GM23338 (cell line): ENCODE data around the gene AGTRAP. TPM values are rescaled to one million over a fixed set of nuclear protein-coding genes. Genes with fewer than 3 reads are reported as not detected.
A peak's percentile ranks its signal among the peaks of the same experiment; 100 is the strongest.

ENCODE experiments used
- ATAC-seq: fragments of 200-7000 bp; cut with Tn5 transposase; 3 replicates; pipeline ENCODE4 v1.9.1; 2020
- DNase-seq: peaks from one replicate; pipeline ENCODE4 v3.0.0-alpha.2; 2015; ENCODE audit warnings: low spot score
- H2AFZ ChIP-seq: fragments of 200-600 bp; sonication (generic); 2 replicates; pipeline ENCODE4 v1.8.0; 2016; ENCODE audit warnings: antibody characterized with exemption, mild to moderate bottlenecking, moderate library complexity
- H3F3A ChIP-seq: fragments of 200-600 bp; sonication (generic); replicated peaks from 2 replicates; pipeline ENCODE4 v1.8.0; 2017; ENCODE audit warnings: antibody characterized with exemption, mixed run types, low read depth
- H3K27ac ChIP-seq: fragments of 200-600 bp; sonication (generic); 2 replicates; pipeline ENCODE4 v1.6.1; 2016; ENCODE audit warnings: low read depth
- H3K27me3 ChIP-seq: fragments of 200-600 bp; sonication (generic); 2 replicates; pipeline ENCODE4 v1.8.0; 2016; ENCODE audit warnings: mild to moderate bottlenecking, mixed run types, moderate library complexity; ENCODE audit not compliant: insufficient read depth
- H3K36me3 ChIP-seq: fragments of 200-600 bp; sonication (generic); 2 replicates; pipeline ENCODE4 v1.8.0; 2016; ENCODE audit warnings: mild to moderate bottlenecking; ENCODE audit not compliant: insufficient read depth
- H3K4me1 ChIP-seq: fragments of 200-600 bp; sonication (generic); 2 replicates; pipeline ENCODE4 v1.8.0; 2016; ENCODE audit warnings: mild to moderate bottlenecking, moderate library complexity; ENCODE audit not compliant: insufficient read depth
- H3K4me2 ChIP-seq: fragments of 200-600 bp; sonication (generic); 2 replicates; pipeline ENCODE4 v1.7.1; 2017; ENCODE audit warnings: mixed run types
- H3K4me3 ChIP-seq: fragments of 200-600 bp; sonication (generic); 2 replicates; pipeline ENCODE4 v1.6.1; 2016; ENCODE audit warnings: mixed run types
- H3K79me2 ChIP-seq: fragments of 200-600 bp; sonication (generic); replicated peaks from 2 replicates; pipeline ENCODE4 v1.8.0; 2017; ENCODE audit warnings: mild to moderate bottlenecking; ENCODE audit not compliant: insufficient read depth
- H3K9me2 ChIP-seq: fragments of 200-600 bp; sonication (generic); 2 replicates; pipeline ENCODE4 v1.8.0; 2017; ENCODE audit not compliant: insufficient read depth
- H4K20me1 ChIP-seq: fragments of 200-600 bp; sonication (generic); replicated peaks from 2 replicates; pipeline ENCODE4 v1.8.0; 2017; ENCODE audit warnings: mild to moderate bottlenecking; ENCODE audit not compliant: insufficient read depth
- H3K27ac Mint-ChIP-seq: 2 replicates; pipeline ENCODE4 v1.8.0; 2020; ENCODE audit warnings: inconsistent platforms, mild to moderate bottlenecking, moderate library complexity, mixed read lengths
- H3K27me3 Mint-ChIP-seq: 3 replicates; pipeline ENCODE4 v1.8.0; 2022; ENCODE audit warnings: low read depth, mild to moderate bottlenecking, moderate library complexity, mixed read lengths, inconsistent platforms; ENCODE audit not compliant: insufficient read depth, poor library complexity
- H3K36me3 Mint-ChIP-seq: 3 replicates; pipeline ENCODE4 v1.8.0; 2021; ENCODE audit warnings: low read depth, mild to moderate bottlenecking, inconsistent platforms, moderate library complexity, mixed read lengths
- H3K4me1 Mint-ChIP-seq: 3 replicates; pipeline ENCODE4 v1.8.0; 2020; ENCODE audit warnings: mild to moderate bottlenecking, inconsistent platforms, mixed read lengths
- H3K4me3 Mint-ChIP-seq: 3 replicates; pipeline ENCODE4 v1.8.0; 2021; ENCODE audit warnings: moderate library complexity, mild to moderate bottlenecking, inconsistent platforms, mixed read lengths
- H3K9me3 Mint-ChIP-seq: 3 replicates; pipeline ENCODE4 v1.8.0; 2020; ENCODE audit warnings: moderate library complexity, mild to moderate bottlenecking, inconsistent platforms, mixed read lengths
- EZH2 ChIP-seq: fragments of 200-600 bp; sonication (generic); IDR thresholded peaks from one replicate; pipeline ENCODE4 v1.8.0; 2017; ENCODE audit warnings: antibody characterized with exemption, mild to moderate bottlenecking, low read depth; ENCODE audit not compliant: unreplicated experiment
- NANOG ChIP-seq: IDR thresholded peaks from 2 replicates; pipeline ENCODE4 v1.6.1; 2016; ENCODE audit warnings: antibody characterized with exemption, borderline replicate concordance
- POLR2AphosphoS5 ChIP-seq: IDR thresholded peaks from 2 replicates; pipeline ENCODE4 v1.6.1; 2016; ENCODE audit warnings: antibody characterized with exemption, low read depth
- polyA plus RNA-seq: library from polyadenylated mRNA; unstranded; fragments of >200 nt; fragmentation: Nextera tagmentation; extraction: Ambion mirVana; gene quantifications from 2 replicates; pipeline ENCODE4 v1.2.1, GENCODE V29; 2016
- total RNA-seq: library from RNA; depleted of rRNA; stranded (reverse); fragments of >200 nt; shearing (Covaris generic); gene quantifications from 2 replicates; pipeline ENCODE4 v1.2.3, GENCODE V29; 2014
- TF ChIP-seq, protein P1 (sequence below): IDR thresholded peaks from one replicate; pipeline ENCODE4 v1.6.1; 2018; ENCODE audit warnings: antibody characterized with exemption; ENCODE audit not compliant: unreplicated experiment
- TF ChIP-seq, protein P2 (sequence below): fragments of 250-450 bp; sonication (Bioruptor Pico); IDR thresholded peaks from 2 replicates; pipeline ENCODE4 v1.5.0; 2020; ENCODE audit warnings: mild to moderate bottlenecking, moderate library complexity

Gene AGTRAP
- total and polyA plus RNA-seq, 2 experiments from 2014 or later: 79.4 to 102 TPM

DNA sequence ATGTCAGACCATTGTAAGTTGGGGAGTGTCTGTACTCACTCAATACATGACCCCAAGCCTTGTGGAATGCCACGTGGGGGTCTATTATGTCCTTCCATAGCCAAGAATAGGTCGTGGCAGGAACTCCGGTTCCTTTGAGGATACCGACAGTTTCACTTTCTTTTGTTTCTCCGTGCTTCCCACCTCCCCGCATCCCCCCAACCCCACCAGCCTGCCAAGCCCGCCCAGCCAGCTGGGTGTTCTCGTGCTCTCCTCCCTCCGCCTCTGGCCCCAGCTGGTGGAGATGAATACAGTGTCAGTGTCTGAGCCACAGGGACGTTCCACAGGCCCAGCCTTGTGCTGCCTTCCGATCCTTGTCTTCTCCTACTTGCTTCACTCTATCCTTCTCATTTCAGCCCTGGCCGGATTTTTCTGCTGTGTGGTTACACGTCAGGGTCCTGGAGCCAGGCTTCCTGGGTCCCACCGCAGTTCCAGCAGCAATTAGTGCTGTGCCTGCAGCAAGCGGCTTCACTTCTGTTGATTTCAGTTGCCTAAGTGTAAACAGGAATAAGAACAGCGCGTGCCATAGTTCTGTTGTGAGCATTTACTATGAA is 4.1 kb upstream of the AGTRAP start:
- no peaks in the 10 kb centered on the region for H3K27me3 ChIP-seq
- Mint-ChIP-seq H3K27me3 (peaks cover 6% of the 10 kb centered on the region), H3K4me1 (peaks cover 38% of the 10 kb centered on the region), H3K36me3 (no peaks in the 10 kb centered on the region), H3K27ac (peak overlapping the region; percentile 75), H3K4me3 (peak overlapping the region; percentile 53; the same call in 1 of the 3 replicates), H3K9me3 (no peaks in the 10 kb centered on the region; the same call in 2 of the 3 replicates)
- 0 out of 2 replicates have a peak overlapping the region, but pooled peaks have one; percentile 21 for H3K4me3 ChIP-seq
- H3K79me2 ChIP-seq: no peaks in the 10 kb centered on the region
- H3F3A ChIP-seq: peaks cover 11% of the 10 kb centered on the region; the same call in 1 of the 2 replicates
- peak overlapping the region; percentile 90 for H2AFZ ChIP-seq
- peak; percentile 21; the same call in 1 of the 2 replicates for TF ChIP-seq POLR2AphosphoS5
- TF ChIP-seq NANOG: no peak
- H3K27ac ChIP-seq: peak overlapping the region; percentile 80
- no peaks in the 10 kb centered on the region for H4K20me1 ChIP-seq
- H3K9me2 ChIP-seq: no peaks in the 10 kb centered on the region
- H3K4me1 ChIP-seq: peaks cover 32% of the 10 kb centered on the region
- no peaks in the 10 kb centered on the region; the same call in 1 of the 2 replicates for H3K36me3 ChIP-seq
- DNase-seq: peak; percentile 85
- ATAC-seq: peak; percentile 52
- peak overlapping the region; percentile 62; the same call in 1 of the 2 replicates for H3K4me2 ChIP-seq

DNA sequence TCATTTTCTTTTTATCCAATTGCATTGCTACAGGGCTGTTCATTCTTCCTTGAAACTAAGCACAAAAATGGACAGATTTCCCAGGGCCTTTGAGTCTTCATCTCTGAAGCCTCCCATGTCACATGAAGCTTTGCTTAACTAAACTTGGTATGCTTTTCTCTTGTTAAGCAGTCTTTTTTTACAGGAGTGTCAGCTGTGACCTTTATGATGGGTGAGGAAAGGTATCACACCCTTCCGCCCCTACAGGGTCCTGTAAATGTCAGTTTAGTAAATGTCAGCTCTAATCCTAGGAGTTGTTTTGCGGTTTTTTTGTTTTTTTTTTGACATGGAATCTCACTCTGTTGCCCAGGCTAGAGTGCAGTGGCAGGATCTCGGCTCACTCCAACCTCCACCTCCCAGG is 2.6 kb upstream of the AGTRAP start:
- Histone ChIP-seq H3K79me2 (peaks cover 4% of the 10 kb centered on the region; the same call in 1 of the 2 replicates), H4K20me1 (no peaks in the 10 kb centered on the region), H3K4me2 (no peak overlapping the region), H3K27ac (no peak overlapping the region), H3F3A (peaks cover 15% of the 10 kb centered on the region; the same call in 1 of the 2 replicates), H3K9me2 (no peaks in the 10 kb centered on the region), H3K36me3 (no peaks in the 10 kb centered on the region; the same call in 1 of the 2 replicates), H2AFZ (no peak overlapping the region), H3K27me3 (no peaks in the 10 kb centered on the region), H3K4me1 (peaks cover 44% of the 10 kb centered on the region), H3K4me3 (no peak overlapping the region)
- Mint-ChIP-seq H3K27me3 (peaks cover 12% of the 10 kb centered on the region), H3K36me3 (no peaks in the 10 kb centered on the region), H3K4me3 (no peak overlapping the region), H3K27ac (no peak overlapping the region), H3K4me1 (peaks cover 52% of the 10 kb centered on the region), H3K9me3 (no peaks in the 10 kb centered on the region; the same call in 2 of the 3 replicates)
- ATAC-seq (no peak), DNase-seq (no peak)
- TF ChIP-seq, protein P1, sequence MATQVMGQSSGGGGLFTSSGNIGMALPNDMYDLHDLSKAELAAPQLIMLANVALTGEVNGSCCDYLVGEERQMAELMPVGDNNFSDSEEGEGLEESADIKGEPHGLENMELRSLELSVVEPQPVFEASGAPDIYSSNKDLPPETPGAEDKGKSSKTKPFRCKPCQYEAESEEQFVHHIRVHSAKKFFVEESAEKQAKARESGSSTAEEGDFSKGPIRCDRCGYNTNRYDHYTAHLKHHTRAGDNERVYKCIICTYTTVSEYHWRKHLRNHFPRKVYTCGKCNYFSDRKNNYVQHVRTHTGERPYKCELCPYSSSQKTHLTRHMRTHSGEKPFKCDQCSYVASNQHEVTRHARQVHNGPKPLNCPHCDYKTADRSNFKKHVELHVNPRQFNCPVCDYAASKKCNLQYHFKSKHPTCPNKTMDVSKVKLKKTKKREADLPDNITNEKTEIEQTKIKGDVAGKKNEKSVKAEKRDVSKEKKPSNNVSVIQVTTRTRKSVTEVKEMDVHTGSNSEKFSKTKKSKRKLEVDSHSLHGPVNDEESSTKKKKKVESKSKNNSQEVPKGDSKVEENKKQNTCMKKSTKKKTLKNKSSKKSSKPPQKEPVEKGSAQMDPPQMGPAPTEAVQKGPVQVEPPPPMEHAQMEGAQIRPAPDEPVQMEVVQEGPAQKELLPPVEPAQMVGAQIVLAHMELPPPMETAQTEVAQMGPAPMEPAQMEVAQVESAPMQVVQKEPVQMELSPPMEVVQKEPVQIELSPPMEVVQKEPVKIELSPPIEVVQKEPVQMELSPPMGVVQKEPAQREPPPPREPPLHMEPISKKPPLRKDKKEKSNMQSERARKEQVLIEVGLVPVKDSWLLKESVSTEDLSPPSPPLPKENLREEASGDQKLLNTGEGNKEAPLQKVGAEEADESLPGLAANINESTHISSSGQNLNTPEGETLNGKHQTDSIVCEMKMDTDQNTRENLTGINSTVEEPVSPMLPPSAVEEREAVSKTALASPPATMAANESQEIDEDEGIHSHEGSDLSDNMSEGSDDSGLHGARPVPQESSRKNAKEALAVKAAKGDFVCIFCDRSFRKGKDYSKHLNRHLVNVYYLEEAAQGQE: no peak

DNA sequence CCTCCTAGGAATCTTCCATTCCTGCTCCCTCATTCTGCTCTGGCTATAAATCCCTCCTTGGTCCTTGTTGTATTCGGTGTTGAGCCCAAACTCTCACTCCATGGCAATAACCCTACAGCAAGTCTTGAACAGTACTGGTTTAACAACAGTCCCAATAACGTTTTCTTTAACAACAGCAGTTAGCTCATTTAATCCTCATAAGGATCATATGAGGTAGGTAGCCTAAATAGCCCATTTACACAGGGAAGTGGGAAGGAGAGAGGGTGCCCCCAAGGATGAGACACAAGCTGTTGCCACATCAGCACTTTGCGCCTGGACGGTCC is 444 bp upstream of the AGTRAP start:
- Histone ChIP-seq H3K4me1 (peaks cover 35% of the 10 kb centered on the region), H4K20me1 (no peaks in the 10 kb centered on the region), H3K4me2 (peak overlapping the region; percentile 89), H3K27me3 (no peaks in the 10 kb centered on the region), H2AFZ (peak overlapping the region; percentile 76), H3K36me3 (no peaks in the 10 kb centered on the region), H3K27ac (no peak overlapping the region), H3F3A (peaks cover 9% of the 10 kb centered on the region; the same call in 1 of the 2 replicates), H3K79me2 (peaks cover 12% of the 10 kb centered on the region), H3K9me2 (no peaks in the 10 kb centered on the region), H3K4me3 (peak overlapping the region; percentile 86)
- Mint-ChIP-seq H3K9me3 (no peaks in the 10 kb centered on the region; the same call in 2 of the 3 replicates), H3K4me3 (peak overlapping the region; percentile 93; the same call in 2 of the 3 replicates), H3K4me1 (peaks cover 47% of the 10 kb centered on the region), H3K36me3 (no peaks in the 10 kb centered on the region), H3K27ac (no peak overlapping the region), H3K27me3 (peaks cover 14% of the 10 kb centered on the region)
- ATAC-seq (no peak), DNase-seq (no peak)
- no peak for TF ChIP-seq EZH2
- TF ChIP-seq, protein P2, sequence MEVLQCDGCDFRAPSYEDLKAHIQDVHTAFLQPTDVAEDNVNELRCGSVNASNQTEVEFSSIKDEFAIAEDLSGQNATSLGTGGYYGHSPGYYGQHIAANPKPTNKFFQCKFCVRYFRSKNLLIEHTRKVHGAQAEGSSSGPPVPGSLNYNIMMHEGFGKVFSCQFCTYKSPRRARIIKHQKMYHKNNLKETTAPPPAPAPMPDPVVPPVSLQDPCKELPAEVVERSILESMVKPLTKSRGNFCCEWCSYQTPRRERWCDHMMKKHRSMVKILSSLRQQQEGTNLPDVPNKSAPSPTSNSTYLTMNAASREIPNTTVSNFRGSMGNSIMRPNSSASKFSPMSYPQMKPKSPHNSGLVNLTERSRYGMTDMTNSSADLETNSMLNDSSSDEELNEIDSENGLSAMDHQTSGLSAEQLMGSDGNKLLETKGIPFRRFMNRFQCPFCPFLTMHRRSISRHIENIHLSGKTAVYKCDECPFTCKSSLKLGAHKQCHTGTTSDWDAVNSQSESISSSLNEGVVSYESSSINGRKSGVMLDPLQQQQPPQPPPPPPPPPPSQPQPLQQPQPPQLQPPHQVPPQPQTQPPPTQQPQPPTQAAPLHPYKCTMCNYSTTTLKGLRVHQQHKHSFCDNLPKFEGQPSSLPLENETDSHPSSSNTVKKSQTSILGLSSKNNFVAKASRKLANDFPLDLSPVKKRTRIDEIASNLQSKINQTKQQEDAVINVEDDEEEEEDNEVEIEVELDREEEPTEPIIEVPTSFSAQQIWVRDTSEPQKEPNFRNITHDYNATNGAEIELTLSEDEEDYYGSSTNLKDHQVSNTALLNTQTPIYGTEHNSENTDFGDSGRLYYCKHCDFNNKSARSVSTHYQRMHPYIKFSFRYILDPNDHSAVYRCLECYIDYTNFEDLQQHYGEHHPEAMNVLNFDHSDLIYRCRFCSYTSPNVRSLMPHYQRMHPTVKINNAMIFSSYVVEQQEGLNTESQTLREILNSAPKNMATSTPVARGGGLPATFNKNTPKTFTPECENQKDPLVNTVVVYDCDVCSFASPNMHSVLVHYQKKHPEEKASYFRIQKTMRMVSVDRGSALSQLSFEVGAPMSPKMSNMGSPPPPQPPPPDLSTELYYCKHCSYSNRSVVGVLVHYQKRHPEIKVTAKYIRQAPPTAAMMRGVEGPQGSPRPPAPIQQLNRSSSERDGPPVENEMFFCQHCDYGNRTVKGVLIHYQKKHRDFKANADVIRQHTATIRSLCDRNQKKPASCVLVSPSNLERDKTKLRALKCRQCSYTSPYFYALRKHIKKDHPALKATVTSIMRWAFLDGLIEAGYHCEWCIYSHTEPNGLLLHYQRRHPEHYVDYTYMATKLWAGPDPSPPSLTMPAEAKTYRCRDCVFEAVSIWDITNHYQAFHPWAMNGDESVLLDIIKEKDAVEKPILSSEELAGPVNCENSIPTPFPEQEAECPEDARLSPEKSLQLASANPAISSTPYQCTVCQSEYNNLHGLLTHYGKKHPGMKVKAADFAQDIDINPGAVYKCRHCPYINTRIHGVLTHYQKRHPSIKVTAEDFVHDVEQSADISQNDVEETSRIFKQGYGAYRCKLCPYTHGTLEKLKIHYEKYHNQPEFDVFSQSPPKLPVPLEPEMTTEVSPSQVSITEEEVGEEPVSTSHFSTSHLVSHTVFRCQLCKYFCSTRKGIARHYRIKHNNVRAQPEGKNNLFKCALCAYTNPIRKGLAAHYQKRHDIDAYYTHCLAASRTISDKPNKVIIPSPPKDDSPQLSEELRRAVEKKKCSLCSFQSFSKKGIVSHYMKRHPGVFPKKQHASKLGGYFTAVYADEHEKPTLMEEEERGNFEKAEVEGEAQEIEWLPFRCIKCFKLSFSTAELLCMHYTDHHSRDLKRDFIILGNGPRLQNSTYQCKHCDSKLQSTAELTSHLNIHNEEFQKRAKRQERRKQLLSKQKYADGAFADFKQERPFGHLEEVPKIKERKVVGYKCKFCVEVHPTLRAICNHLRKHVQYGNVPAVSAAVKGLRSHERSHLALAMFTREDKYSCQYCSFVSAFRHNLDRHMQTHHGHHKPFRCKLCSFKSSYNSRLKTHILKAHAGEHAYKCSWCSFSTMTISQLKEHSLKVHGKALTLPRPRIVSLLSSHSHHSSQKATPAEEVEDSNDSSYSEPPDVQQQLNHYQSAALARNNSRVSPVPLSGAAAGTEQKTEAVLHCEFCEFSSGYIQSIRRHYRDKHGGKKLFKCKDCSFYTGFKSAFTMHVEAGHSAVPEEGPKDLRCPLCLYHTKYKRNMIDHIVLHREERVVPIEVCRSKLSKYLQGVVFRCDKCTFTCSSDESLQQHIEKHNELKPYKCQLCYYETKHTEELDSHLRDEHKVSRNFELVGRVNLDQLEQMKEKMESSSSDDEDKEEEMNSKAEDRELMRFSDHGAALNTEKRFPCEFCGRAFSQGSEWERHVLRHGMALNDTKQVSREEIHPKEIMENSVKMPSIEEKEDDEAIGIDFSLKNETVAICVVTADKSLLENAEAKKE (CRISPR knock-in tag): no peak
